Activated CD4-positive, alpha-beta T cell treated with anti-CD3 and anti-CD28 coated beads, Interleukin-2, amount 50 U/mL, for 24 hours (primary cell): ENCODE data around the gene SKAP2.
A peak's percentile ranks its signal among the peaks of the same experiment; 100 is the strongest.

Experiments used
- DNase-seq, 2 donors: peaks; one replicate each; pipeline ENCODE4 v3.0.0-alpha.2; 2020; ENCODE audit warnings: low read depth in 1 of 2, low spot score in 1 of 2

Gene SKAP2

GRCh38 chr7:26668821-26669220 is 195.6 kb downstream of the SKAP2 start:
- no peak for DNase-seq

- DNase-seq, result peak in 1 of 2 donors; percentile 43
Measured at GRCh38 chr7:26667514-26668133, 196.8 kb downstream of the SKAP2 start.

DNA sequence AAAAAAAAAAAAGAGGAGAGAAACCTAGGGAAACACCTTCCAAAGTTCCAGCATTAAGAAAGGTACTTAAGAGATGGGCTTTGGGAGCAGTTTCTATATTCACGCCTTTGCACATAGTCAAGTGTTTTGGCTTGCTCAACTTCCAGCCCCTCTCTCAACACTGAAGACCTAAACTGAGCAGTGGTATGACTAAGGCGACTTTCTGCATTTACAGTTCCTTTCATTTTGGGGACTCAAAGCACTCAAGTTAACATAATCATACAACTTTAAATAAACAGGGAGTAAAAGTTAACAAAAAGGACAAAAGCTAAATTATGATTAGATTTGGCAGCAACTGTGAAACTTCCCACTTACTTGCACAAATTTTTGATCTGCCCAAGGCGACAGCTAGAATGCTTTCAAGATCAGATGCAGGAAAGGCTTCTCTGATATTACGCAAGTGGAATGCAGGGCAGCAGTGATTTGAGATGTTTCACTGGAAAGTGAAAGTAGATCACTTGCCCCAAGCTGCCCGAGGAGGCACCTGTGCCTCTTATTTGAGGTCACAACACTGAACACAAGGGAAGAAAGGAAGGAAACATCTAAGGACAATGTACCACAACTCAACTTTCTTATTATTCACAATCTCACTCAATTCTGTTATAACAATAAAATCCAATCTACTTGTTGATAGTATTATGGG is 199.5 kb downstream of the SKAP2 start:
- DNase-seq, result no peak

DNA sequence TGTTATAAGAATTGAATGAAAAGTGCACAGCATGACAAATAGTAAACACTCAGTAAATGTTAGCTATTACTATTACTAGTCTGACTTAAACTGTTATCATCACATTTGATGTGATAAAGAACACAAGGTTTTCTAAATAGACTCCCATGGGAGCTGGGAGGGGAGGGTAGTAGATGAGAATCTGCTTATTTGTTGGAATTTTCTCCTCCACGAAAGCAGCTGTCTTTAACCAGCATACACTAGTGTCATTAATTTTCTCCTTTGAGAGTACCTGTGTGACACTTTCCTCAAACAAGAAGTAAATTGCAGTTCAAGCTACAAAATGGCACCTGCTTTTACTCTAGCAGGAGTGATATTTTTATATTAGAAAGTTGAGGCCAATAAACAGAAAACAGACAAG is 200.1 kb downstream of the SKAP2 start:
- DNase-seq, result no peak

- DNase-seq, result no peak
Measured at GRCh38 chr7:26663874-26664273, 200.5 kb downstream of the SKAP2 start.

GRCh38 chr7:26662646-26663045 is 201.7 kb downstream of the SKAP2 start:
- DNase-seq, result no peak

GRCh38 chr7:26659121-26659520 is 205.3 kb downstream of the SKAP2 start:
- DNase-seq, result no peak

DNA sequence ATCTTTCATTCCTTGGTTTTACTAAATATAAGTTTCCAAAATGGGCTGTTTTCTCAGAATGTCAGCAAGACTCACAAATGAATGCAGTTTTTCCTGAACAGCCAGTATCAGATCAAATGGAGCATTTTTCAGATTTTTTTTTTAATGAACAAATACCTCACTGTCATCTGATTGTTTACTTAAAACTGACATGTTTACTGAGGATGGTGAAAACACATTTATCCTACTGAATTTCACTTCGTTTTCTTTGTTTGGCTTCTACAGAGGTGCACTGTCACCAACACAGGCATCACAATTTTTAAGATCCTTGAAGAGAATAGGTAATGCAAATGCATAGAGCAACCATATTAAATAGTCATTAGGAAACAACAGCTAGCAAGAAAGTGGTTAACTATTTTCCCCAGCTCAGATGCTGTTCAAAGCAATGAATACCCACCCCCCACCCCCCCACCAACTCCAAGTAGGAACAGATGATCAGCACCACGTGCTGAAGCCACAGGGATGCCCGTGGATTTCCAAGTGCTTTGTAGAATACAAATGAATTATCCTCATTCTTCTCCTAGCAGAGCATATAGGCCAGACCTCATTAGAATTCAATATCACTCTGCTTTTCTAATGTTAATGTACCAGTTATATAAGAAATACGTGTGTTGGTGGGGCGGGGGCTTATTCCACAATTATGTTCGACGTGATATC is 205.9 kb downstream of the SKAP2 start:
- DNase-seq, result no peak

DNA sequence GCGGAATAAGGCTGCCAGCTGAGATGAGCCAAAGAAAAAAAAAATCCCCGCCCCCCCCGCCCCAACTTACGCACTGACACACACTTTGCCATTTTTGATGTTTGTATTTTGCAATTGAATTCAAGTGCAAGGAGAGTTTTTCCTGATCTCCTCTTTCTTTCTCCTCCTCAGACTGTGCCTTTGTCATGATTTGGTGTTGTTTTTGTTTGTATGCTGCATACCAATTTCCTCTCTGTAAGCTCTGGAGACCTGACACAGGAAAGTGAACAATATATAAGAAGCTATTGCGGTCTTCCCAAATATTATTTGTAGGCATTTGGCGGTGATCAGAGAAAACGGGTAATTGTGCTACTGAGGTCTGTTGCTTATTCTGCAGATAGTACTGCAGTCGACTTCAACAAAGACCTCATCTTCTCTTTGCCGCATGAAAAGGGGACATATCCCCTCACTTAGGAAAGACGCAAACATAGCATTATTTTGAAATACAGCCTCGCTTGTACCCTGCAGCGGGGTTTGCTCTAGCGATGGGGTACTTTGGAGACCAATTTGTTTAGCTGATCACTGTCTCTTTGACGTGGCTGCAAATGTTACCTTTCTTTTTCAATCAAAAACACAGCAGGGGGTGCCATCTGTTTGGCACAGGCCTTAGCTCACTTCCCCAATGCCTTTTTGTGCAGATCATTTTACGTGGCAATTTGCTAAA is 206.6 kb downstream of the SKAP2 start:
- no peak for DNase-seq

GRCh38 chr7:26657206-26657641 is 207.2 kb downstream of the SKAP2 start:
- DNase-seq, result no peak

- DNase-seq, result no peak
Measured at GRCh38 chr7:26656735-26657134, 207.7 kb downstream of the SKAP2 start.

GRCh38 chr7:26655781-26656180 is 208.6 kb downstream of the SKAP2 start:
- DNase-seq, result no peak

GRCh38 chr7:26653430-26654399 is 210.7 kb downstream of the SKAP2 start:
- DNase-seq, result no peak

DNA sequence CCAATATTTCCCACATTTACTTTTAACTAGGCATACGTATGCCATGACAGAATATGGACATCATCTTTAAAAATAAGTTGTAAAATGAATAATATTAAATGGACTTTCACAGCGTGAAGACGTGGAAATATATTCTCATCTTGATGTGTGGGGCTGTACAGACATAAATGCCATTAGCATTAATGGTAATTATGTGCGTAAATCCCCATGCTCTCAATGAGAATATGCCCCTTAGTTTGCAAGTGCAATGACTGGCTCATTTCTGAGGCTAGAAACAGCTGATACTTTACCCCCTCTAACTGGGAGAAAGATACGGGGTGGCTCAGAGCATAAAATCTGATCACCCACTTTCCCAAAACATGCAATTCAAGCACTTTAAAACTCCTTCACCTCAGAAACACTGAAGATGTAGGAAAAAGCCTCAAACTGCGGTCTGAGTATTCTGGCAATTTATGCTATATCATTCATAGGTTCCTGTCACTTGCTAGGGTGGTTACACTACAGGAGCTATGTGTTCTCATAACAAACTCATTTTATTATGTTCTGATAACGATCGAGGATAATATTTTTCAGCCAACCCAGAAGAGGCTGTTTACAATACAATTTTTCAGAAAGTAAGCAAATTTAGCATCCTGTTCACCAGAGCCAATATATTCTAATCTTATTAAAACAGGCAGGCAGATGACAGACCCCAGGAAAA is 211.8 kb downstream of the SKAP2 start:
- no peak for DNase-seq

DNA sequence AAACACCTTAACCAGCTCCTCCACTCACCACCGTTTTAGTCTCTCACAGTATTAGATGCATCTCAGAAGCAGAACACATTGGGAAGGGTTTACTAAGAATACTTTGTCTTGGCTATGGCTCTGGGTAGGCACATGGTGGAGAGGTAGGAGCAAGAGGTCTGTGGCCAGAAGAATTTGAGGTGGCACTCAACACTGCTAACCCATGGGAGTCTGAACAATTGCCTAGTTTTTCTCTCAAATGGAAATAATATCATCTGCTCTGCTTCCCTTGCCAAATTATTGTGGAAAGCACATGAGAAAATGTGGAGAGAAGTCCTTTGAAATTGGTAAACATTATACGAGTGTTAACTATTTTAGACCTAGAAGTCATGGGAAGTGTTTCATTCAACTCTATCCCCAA is 214.3 kb downstream of the SKAP2 start:
- DNase-seq, result no peak

DNA sequence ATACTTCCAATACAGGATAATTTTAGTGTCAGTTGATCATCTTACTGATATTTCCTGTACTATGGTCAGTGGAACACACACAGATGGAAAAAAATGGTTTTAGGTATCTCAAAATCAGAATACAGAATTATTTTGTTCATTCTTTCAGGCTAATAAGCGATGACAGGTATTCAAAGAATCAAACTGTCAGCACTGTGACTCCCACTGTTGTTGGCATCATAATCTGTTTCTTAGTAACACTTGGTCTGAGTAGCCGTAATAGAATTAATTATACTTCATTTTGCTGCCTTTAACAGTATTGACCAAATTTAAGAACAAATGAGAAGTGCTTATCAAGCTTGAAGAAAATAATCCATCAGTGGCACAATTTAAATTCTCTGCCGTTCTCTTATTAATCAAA is 215.0 kb downstream of the SKAP2 start:
- DNase-seq, result no peak

DNA sequence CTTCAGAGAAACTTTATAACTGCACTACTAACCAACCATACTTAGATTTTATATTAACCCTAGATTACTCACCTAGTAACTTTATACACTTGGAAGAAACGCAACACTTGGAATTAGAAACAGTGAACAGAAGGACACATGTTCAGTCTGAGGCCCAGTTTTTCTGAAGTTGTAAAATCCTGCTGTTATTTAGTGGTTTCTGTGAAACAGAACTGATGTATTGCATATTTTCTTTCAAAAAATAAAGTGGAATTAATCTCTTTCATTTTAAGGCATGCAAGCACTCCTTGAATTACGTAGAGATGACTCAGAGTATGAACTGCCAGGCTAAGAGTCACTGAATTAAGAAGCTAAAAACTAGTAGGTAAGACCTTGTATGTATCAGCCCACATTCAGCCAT is 215.8 kb downstream of the SKAP2 start:
- no peak for DNase-seq

DNA sequence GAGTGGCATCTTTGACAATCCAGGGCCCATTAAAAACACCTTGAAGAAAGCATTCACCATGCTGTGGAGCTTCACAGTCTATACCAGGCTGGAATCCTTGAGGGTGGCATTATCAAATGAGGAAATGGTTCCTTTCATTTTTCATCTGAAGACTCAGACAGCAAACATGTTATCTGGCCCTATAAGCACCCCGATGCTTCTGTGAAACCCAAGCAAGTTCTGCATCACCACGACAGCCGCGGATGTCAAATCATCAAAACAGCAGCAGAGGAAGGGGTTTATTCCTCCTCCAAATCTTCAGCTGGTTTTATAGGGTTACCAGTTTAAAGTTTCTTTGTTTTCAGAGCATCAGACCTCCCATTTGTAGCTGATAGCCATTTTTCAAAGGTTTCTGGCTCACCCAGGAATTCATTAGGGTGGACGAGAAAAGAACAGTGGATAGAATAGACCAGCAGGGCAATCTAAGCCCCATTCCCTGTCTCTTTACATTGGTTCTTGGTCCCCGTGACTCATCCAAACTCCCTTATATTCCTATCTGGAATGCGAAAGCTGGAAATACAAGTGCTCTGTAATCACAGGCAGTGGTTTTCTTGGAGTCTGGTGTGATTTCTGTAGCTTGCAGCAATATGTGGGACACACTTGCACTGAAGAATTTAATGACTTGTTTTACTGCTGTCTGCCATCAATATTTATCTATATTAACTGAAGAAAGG is 217.9 kb downstream of the SKAP2 start:
- no peak for DNase-seq

DNA sequence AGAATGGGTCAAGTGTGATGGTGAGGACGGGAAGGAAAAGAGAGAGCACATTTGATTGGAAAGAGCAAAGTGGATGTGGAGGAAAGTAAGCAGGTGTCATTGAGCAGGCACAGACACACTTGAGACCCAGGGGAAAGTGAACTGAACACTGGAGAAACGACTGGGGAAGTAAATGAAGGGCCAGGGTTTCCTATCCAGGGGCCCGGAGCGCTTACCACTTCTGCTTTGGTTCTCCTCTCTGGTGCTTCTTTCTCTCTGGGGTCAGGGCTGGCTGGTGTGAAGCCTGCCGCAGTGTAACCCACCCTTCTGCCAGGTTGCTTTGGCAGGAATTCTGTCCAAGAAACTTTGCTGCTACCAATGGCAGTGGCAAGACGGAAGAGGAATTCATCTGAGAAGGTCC is 219.3 kb downstream of the SKAP2 start:
- DNase-seq, result no peak
